HG02970 (cell line): ENCODE measurements around the gene FNDC4.

Source experiments
- ATAC-seq: cut with Tn5 transposase; IDR thresholded peaks from one replicate; pipeline ENCODE4 v1.9.1; 2021; ENCODE audit warnings: mild to moderate bottlenecking, moderate library complexity, moderate number of reproducible peaks; ENCODE audit not compliant: unreplicated experiment, low FRiP score

The FNDC4 gene

DNA sequence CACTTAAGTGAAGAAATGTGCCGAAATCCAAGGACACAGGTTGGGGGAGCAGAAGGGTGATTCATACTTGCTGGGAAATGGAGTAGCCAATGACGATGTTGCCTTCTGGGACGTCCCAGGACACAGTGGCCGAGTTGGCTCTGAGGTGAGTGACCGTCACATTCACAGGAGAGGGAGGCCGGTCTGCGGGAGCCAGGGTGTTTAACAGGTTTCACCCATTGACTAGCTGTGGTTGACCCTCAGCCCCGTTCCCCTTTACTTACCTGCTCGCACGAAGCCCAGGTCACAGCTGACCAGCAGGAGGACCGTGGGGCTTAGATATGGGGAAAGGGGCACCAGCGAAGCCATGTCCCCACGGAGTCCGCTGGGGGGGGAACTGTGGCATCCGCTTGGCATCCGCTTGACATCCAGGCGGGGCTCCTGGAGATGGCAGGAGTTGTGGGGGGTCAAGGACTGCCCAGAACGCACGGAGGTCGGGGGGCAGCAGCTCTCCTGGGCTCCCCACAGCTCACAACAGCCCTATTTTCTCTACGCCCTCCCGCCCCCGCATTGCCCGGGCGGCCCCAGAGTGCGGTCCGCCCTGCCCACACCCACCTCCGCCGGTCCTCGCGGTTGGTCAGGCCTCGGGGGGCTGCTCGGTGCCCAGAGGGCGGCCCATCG lies 586 bp downstream of the FNDC4 start:
- no peak for ATAC-seq

DNA sequence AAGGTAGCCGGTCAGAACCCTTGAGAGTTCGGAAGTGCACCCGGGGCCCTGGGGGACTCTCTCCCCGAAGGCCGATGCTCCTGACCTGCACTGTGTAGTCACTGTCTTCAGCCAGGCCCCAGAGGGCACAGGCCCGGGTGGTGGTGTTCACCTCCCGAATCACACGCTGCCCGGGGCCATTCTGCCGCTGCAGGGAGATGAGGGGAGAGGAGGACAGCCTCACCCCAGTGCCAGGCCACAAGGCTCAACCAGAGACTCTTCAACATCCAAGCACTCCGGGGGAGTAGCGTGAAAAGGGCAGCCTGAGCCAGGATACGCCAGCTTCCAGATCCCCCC lies 1.1 kb downstream of the FNDC4 start:
- no peak for ATAC-seq

DNA sequence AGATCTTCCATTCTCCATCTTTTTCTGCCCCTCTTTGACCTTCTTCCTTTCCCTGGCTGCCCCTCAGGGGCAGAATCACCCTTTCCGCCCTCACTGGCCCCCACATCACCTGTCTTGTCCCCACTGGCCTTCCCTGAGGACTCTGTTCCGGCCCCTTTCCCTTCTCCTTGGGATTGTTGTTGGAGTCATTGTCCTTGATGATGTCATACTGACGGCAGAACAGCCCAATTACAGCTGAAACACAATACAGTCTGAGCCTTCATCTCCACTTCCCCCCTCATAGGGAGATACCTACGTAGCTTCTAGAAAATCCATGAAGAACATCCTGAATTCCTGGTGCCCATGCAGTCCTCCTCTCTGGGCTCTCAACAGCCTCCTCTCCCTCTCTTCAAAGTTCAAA lies 2.4 kb downstream of the FNDC4 start:
- ATAC-seq, result no peak

DNA sequence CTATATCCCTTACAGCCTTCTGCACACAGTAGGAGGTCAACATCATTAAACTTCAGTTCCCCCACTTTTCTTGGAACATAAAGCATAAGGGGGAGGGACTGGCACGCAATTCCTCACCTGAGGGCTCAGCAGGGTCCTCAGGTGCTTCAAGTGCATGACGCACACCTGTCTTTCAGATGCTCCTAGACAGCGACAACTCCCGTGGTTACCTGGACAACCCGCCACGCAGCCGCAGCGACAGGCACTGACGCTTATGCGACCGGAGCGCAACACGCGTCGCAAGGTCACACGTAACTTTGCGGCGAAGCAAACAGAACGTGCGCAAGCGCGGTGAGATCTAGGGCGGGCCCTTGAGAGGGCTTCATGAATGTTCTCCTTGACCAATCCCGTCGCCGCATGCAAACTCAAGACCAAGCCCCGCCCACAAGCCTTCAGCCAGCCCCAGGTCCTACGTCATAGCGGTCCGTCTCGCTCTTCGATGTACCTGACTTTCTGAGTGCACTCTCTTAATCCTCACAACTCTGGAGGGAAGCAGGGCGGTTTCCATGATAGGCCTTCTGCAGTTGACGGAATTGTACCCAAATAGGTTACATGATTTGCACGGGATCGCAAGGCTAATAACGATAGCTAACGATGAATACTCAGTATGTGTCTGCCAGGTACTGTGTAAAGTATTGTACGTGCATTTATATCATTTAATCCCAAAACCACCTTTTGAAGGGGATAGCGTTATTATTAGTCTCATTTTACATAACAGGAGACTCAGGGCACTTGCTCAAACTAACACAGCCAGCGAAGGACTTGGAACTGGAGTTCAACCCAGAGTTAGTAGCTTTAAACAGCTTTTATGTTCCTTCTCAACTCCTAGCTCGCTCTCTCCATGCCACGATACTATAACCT lies 5.3 kb downstream of the FNDC4 start, which contains the start of gene IFT172:
Gene IFT172 (minus strand): TSS at position 246 of the 900 bp plus-strand sequence. CDS start 90 bp downstream, at position 156.
- peak; percentile 94 for ATAC-seq

DNA sequence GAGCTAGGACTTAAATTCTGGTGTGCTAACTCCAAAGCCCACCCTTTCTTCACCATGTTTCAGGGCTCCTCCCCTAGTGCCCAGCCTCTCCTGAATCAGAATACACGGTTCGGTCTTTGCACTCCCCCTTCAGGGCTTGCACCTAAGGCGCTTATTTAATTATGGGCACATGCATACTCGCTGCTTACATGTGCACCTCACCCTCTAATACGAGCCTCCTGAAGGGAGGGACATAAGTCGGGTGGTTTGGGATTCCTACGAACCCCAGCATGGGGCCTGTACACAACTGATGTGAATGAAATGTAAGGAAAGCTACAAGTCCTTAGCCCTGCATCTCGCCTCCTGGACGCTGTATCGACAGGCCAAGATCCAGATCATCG lies 5.9 kb downstream of the FNDC4 start:
- ATAC-seq, result no peak

DNA sequence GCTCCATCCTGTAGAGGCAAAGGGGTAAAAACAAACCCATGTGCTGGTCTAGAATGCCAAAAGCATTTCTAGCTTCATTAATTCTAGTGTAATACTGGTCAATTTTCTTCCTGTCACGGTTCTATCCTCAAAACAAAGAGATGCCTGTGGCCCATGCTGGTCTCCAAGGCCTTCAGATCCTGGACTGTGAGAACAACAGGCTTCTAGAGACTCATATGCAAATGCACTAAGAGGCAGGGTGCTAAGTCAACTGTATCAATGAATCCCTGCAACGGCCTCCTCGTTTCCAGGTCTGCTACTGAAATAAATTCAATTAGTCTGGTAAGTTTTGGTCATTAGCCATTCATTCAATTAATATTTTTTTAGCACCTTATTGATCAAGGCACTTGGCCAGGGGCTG lies 9.5 kb downstream of the FNDC4 start:
- ATAC-seq, result no peak

DNA sequence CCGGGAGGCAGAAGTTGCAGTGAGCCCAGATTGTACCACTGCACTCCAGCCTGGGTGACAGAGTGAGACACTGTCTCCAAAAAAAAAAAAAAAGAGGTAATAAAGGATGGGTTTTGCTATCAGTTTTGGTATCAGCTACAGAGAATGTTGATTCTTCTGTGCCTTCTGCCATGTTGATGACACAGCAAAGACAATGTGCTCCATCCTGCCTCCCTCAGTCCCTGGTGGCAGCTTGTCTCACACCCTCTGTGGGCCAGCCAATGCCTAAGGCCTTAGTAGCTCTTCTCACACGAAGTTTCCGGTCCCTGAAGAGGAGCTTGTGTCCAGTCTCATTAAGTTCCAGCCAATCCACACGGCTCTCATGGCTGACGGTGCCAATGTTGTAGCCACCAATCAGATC lies 23.0 kb downstream of the FNDC4 start:
- no peak for ATAC-seq

DNA sequence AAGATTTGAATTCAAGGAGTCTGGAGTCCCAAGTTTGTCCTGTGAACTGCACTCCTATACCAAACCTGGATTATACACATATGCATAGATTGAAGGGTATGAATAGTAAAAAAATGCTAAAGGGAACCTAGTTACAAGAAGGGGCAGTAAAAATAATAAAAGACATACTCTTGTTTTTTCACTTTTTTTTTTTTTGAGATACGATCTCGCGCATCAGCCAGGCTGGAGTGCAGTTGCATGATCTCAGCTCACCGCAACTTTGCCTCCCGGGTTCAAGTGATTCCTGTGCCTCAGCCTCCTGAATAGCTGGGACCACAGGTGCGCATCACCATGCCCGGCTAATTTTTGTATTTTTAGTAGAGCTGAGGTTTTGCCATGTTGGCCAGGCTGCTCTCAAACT lies 30.6 kb downstream of the FNDC4 start:
- ATAC-seq, result no peak

DNA sequence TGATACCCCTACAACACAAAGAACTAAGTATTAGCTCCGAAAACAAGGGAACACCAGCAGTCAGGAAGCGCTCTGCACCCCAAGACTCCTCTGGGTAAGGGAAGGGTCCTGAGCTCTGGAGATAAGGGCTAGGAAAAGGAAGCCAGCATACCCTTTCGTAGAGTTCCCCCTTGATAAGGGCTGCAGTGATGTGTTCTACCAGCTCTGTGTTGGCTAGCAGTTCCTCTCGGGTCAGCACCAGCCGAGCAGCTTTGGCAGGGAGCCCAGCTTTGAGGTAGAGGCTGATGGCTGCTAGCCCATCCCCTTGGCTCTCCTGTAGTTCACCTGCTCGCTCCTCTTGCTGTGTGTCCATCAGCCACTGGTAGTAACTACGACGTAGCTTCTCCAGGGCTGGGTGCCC lies 33.9 kb downstream of the FNDC4 start:
- no peak for ATAC-seq

DNA sequence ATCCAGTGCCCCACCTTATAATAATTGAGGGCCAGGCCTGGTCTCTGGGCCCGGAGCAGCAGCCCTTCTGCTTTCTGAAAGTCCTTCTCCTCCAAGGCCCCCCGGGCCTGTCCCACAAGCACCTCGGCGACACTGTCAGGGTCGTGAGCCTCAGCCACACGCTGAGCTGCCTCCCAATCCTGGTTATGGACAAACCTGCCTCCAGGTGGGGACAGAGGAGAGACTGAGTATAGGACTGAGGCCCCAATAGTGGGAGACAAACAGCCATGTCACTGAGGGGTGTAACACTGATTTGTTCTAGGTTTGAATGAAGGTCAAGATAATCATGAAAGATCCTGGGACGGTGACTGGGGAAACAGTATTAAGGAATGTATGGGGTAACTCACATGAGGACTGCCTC lies 41.0 kb downstream of the FNDC4 start:
- no peak for ATAC-seq

DNA sequence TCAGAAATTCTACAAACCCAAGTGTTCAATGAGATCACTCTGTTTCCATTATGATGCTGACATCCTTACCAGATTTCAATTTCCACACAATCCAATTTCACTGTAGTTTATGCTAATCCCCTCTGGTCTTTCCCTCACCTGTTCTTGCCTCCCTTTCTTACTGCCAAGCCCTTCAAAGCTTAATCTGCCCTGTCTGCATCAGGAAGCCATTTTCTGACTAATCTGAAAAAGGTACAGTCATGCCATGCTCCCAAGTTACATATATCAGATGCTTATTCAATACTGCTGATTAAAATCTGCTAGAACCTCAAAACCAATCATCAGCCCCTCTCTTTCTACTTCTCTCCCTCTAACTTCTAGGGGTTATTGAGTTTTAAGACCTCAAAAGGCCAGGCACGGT lies 43.9 kb downstream of the FNDC4 start:
- no peak for ATAC-seq

DNA sequence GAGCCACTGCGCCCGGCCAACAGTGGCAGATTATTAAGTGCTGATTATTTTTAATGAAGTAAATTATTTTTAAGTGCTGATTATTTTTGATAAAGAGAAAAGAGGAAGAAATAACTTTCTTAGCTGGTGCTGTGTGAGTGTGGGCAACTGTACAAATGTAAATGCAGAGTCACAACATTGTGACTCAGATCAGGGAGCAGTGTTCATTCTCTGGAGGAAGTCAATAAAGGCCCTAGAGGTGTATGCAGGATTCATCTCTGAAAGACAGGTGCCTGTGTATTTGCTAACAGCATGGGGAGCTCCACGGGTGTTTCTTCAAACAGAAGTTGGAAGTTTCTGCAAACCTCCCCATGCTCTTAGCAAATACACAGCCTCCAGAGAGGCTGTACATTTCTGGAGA lies 46.6 kb downstream of the FNDC4 start:
- no peak for ATAC-seq

DNA sequence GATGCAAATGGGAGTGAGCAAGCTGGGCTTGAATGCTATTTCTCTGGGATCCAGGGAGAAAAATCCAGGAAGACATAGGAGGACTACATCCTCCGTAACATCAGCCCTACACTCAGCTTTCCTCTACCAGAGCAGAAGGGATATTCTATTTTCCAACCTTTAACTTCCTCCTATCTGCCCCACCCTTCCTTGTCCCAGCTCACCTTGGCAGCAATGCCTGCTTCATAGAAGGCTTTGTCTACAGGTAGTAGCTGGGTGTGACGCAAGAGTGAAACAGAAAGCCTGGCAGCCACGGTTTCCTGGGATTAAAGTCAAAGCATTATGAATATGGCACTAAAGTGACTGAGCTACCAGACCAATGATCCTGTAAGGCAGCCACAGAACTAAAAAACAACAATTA lies 48.9 kb downstream of the FNDC4 start:
- ATAC-seq, result no peak

DNA sequence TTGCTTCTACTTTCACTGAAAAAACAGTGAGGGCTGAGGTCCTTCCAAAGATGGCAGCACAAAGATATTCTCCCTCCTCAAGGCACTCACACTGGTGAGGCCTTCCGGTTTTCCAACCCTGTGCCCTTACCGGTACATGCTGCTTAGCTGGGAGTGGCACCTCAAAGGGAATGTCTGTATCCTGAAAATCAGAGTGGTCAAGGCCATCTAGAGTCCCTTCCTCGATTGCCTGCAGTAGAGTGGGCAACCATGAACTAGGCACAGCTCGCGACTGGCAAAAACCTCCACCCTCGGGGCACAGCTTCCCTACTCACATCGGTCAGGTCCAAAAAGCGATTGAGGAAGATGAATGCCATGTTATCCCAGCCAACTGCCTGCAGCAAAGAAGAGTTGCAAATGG lies 49.4 kb downstream of the FNDC4 start:
- ATAC-seq, result no peak

DNA sequence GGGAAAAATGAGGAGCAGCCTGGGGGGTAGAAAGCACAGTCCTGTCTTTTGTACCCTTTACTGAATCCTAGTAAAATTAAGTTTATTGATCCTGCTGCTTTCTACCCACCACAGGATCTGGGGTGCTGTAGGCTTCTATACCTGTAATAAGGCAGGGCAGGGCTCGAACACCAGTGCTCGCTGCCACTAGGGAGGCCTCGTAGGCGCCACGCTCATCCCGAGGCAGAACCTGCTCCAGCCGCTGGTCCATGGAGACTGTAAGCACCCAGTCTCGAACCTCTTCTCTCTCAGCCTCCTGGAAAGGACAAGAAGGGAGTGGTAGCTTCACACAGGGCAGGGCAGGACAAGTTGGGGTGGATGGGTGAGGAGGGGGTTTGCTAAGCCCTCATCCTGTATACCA lies 49.8 kb downstream of the FNDC4 start:
- ATAC-seq, result no peak

DNA sequence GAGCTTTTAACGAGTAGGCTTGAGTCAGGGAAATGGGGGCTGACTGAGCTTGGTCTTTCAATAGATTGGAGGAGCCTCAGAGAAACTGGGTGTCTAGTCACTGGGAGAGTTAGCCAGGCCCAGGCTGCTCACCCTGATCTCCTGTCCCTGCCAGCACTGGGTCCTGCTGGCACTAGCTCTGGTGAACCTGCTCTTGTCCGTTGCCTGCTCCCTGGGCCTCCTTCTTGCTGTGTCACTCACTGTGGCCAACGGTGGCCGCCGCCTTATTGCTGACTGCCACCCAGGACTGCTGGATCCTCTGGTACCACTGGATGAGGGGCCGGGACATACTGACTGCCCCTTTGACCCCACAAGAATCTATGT lies 52.1 kb downstream of the FNDC4 start:
- ATAC-seq, result no peak

DNA sequence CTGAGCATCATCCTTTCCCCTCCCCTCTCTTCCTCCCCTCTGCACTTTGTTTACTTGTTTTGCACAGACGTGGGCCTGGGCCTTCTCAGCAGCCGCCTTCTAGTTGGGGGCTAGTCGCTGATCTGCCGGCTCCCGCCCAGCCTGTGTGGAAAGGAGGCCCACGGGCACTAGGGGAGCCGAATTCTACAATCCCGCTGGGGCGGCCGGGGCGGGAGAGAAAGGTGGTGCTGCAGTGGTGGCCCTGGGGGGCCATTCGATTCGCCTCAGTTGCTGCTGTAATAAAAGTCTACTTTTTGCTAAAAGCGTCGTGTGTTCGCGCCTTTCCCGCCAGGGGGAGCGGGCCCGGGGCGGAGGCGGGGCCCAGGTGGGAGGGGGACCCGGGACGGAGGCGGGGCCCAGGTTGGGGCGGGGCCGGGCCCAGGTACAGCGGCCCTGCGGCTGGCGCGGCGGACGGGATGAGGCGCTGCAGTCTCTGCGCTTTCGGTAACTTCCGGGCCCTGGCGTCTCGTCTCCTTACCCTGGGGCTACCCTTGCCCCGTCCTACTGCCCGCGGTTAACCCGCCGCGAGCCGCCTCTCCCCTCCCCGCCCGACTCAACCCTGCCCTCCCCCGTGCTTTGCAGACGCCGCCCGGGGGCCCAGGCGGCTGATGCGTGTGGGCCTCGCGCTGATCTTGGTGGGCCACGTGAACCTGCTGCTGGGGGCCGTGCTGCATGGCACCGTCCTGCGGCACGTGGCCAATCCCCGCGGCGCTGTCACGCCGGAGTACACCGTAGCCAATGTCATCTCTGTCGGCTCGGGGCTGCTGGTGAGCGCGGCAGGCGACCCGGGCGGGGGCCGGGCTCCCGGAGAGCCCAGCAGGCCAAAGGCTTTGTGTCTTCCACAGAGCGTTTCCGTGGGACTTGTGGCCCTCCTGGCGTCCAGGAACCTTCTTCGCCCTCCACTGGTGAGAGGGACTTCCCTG lies 52.8 kb downstream of the FNDC4 start, which contains the start of gene KRTCAP3:
Gene KRTCAP3 (plus strand): TSS at position 424 of the 962 bp plus-strand sequence. CDS start 32 bp downstream, at position 456.
- ATAC-seq, result no peak
